Mucosa of descending colon (tissue), 3 donors: ENCODE measurements around the gene MST1R. TPM values are rescaled to one million over a fixed set of nuclear protein-coding genes. Genes with fewer than 3 reads are reported as not detected.

Experiments
- ATAC-seq: fragments of 200-7000 bp; cut with Tn5 transposase; one replicate; pipeline ENCODE4 v1.9.1; 2020; ENCODE audit warnings: mild to moderate bottlenecking, moderate library complexity
- DNase-seq, 3 donors: peaks; one replicate each; pipeline ENCODE4 v3.0.0-alpha.2; 2020
- H3K36me3 ChIP-seq: fragments of 200-600 bp; one replicate; pipeline ENCODE4 v1.8.0; 2021; ENCODE audit warnings: low read depth, mild to moderate bottlenecking
- H3K4me1 ChIP-seq: fragments of 200-600 bp; one replicate; pipeline ENCODE4 v1.8.0; 2021; ENCODE audit warnings: low read depth, mild to moderate bottlenecking
- H3K4me3 ChIP-seq: fragments of 200-600 bp; one replicate; pipeline ENCODE4 v1.8.0; 2021; ENCODE audit warnings: mild to moderate bottlenecking
- H3K9me3 ChIP-seq: fragments of 200-600 bp; one replicate; pipeline ENCODE4 v1.8.0; 2021; ENCODE audit warnings: mild to moderate bottlenecking
- CTCF ChIP-seq: fragments of 200-600 bp; IDR thresholded peaks from one replicate; pipeline ENCODE4 v1.8.0; 2022; ENCODE audit warnings: antibody characterized with exemption, mild to moderate bottlenecking
- intact Hi-C, 2 donors: fragments of 100-400 bp; cut with DNase I in 1 of 2; cut with micrococcal nuclease in 1 of 2; formaldehyde crosslinking; loops; one replicate each; pipeline versions ENCODE4 v1.11.0 to v1.11.1; 2022; cut with DNase I, micrococcal nuclease
- total RNA-seq, 3 donors: library from RNA; stranded (reverse); fragmentation: NEBNext Ultra II Directional in 2 of 3; extraction: Animal tissue kit (Norgen Biotek cat#: 25700) in 2 of 3; gene quantifications; one replicate each; pipeline versions ENCODE4 v1.2.1 to v1.2.4, GENCODE V29; 2021 to 2023
- donor health status: DM: no; HTN: no; CAD: no; lungs with moderate emphysema.
- donor health status: DM: no; HTN: no; CAD: no.
- donor health status: DM: no; HTN: yes; CAD: no.

MST1R gene
- total RNA-seq, 3 donors from 2014 or later: 76.2 to 153 (median 124) TPM

- Histone ChIP-seq H3K9me3 (no peaks in the 10 kb centered on the region), H3K4me3 (no peak overlapping the region), H3K4me1 (peaks cover 16% of the 10 kb centered on the region), H3K36me3 (no peaks in the 10 kb centered on the region)
- ATAC-seq: no peak
- DNase-seq: no peak
- intact Hi-C loops: no loop called here
- no peak for TF ChIP-seq CTCF
Observed at GRCh38 chr3:49877716-49878115, 26.0 kb downstream of the MST1R start.

GRCh38 chr3:49876567-49876966 is 27.1 kb downstream of the MST1R start:
- intact Hi-C loops: no loop called here
- DNase-seq (no peak), ATAC-seq (no peak)
- H3K4me3 ChIP-seq: no peak overlapping the region
- H3K36me3 ChIP-seq: no peaks in the 10 kb centered on the region
- peaks cover 16% of the 10 kb centered on the region for H3K4me1 ChIP-seq
- no peak for TF ChIP-seq CTCF
- H3K9me3 ChIP-seq: no peaks in the 10 kb centered on the region

- DNase-seq (peak; percentile 75 to 85 (median 80)), ATAC-seq (peak; percentile 87)
- H3K4me3 ChIP-seq: no peak overlapping the region
- TF ChIP-seq CTCF: no peak
- no peaks in the 10 kb centered on the region for H3K9me3 ChIP-seq
- intact Hi-C loops: no loop called here
- H3K4me1 ChIP-seq: peaks cover 27% of the 10 kb centered on the region
- H3K36me3 ChIP-seq: no peaks in the 10 kb centered on the region
Observed at GRCh38 chr3:49873623-49874022, 30.1 kb downstream of the MST1R start.

- ATAC-seq: peak; percentile 43
Observed at GRCh38 chr3:49872801-49873281, 30.8 kb downstream of the MST1R start.

GRCh38 chr3:49871531-49872153 is 32.0 kb downstream of the MST1R start:
- H3K4me1 ChIP-seq: peaks cover 27% of the 10 kb centered on the region
- ATAC-seq (no peak), DNase-seq (no peak)
- TF ChIP-seq CTCF: no peak
- no peaks in the 10 kb centered on the region for H3K36me3 ChIP-seq
- H3K9me3 ChIP-seq: no peaks in the 10 kb centered on the region
- no peak overlapping the region for H3K4me3 ChIP-seq
- intact Hi-C loops: no loop called here

More at GRCh38 chr3:49872801-49873281, 30.8 kb downstream of the MST1R start:
- Histone ChIP-seq H3K4me1 (peaks cover 27% of the 10 kb centered on the region), H3K4me3 (no peak overlapping the region), H3K36me3 (no peaks in the 10 kb centered on the region), H3K9me3 (no peaks in the 10 kb centered on the region)
- intact Hi-C loops: no loop called here
- no peak for TF ChIP-seq CTCF
- DNase-seq: no peak
